K562 (cell line): Measurements from ENCODE around the gene MBOAT2. TPM values are rescaled to one million over a fixed set of nuclear protein-coding genes. Genes with fewer than 3 reads are reported as not detected.

ENCODE experiments used
- ATF1 ChIP-seq, 2 experiments: fragments of 450-650 bp in 1 of 2; IDR thresholded peaks; 2 replicates each; pipeline ENCODE4 v1.6.1; 2016; ENCODE audit warnings: missing compliant biosample characterization in 1 of 2, missing genetic modification characterization in 1 of 2
- BCL6 ChIP-seq: fragments of 250-450 bp; sonication (Bioruptor Pico); IDR thresholded peaks from 2 replicates; pipeline ENCODE4 v1.4.0; 2020
- BRD9 ChIP-seq: fragments of 450-650 bp; IDR thresholded peaks from 2 replicates; pipeline ENCODE4 v1.6.1; 2018; ENCODE audit warnings: low read depth; ENCODE audit not compliant: partially characterized antibody
- CEBPG ChIP-seq, 3 experiments: fragments of 200-800 bp in 1 of 3; sonication (Bioruptor generic) in 1 of 3; sonication (generic) in 1 of 3; formaldehyde crosslinking in 1 of 3; IDR thresholded peaks in 2 of 3; conservative IDR thresholded peaks in 1 of 3; 2 replicates each; pipeline versions ENCODE4 v1.6.1 to v1.8.0; 2016 to 2022; ENCODE audit warnings: missing compliant biosample characterization in 2 of 3, missing genetic modification characterization in 2 of 3, mild to moderate bottlenecking in 1 of 3, missing genetic modification reagents in 1 of 3
- ELK1 ChIP-seq: sonication (generic); formaldehyde crosslinking; IDR thresholded peaks from 2 replicates; pipeline ENCODE4 v1.8.1; 2022; ENCODE audit warnings: missing genetic modification reagents
- EP300 ChIP-seq: IDR thresholded peaks from 2 replicates; pipeline ENCODE4 v1.6.1; 2012; ENCODE audit warnings: low read length, improper control_type of control experiment
- FOXM1 ChIP-seq, 2 experiments: fragments of 450-650 bp in 1 of 2; sonication (generic) in 1 of 2; formaldehyde crosslinking in 1 of 2; IDR thresholded peaks; 2 replicates each; pipeline versions ENCODE4 v1.6.1 to v1.9.0; 2017 to 2022; ENCODE audit warnings: low read depth in 2 of 2, mild to moderate bottlenecking in 2 of 2, missing genetic modification reagents in 1 of 2, moderate library complexity in 1 of 2
- KAT8 ChIP-seq: fragments of 450-650 bp; IDR thresholded peaks from 2 replicates; pipeline ENCODE4 v1.6.1; 2016; ENCODE audit warnings: low read depth, mild to moderate bottlenecking
- MECOM ChIP-seq: fragments of 250-450 bp; sonication (Bioruptor Pico); IDR thresholded peaks from 2 replicates; pipeline ENCODE4 v1.8.0; 2022; ENCODE audit warnings: inconsistent platforms
- MLX ChIP-seq, 2 experiments: fragments of 450-650 bp in 1 of 2; sonication (generic) in 1 of 2; formaldehyde crosslinking; conservative IDR thresholded peaks; 2 replicates each; pipeline versions ENCODE4 v1.4.0 to v1.8.1; 2020 to 2022; ENCODE audit warnings: mild to moderate bottlenecking in 1 of 2, missing genetic modification reagents in 1 of 2
- MYNN ChIP-seq, 2 experiments: sonication (generic); formaldehyde crosslinking in 1 of 2; IDR thresholded peaks; 2 replicates each; pipeline versions ENCODE4 v1.5.0 to v1.6.1; 2016 to 2020; ENCODE audit warnings: antibody characterized with exemption in 1 of 2, missing genetic modification reagents in 1 of 2
- NFIX ChIP-seq: fragments of 250-450 bp; sonication (Bioruptor Pico); IDR thresholded peaks from 2 replicates; pipeline ENCODE4 v1.4.0; 2020; ENCODE audit warnings: low read depth, mild to moderate bottlenecking, moderate library complexity
- PHF21A ChIP-seq: fragments of 450-650 bp; IDR thresholded peaks from 2 replicates; pipeline ENCODE4 v1.6.1; 2017; ENCODE audit warnings: low read depth, borderline replicate concordance
- SPI1 ChIP-seq: IDR thresholded peaks from 2 replicates; pipeline ENCODE4 v1.6.1; 2011; ENCODE audit warnings: low read depth, low read length, control low read depth, borderline replicate concordance
- ZNF197 ChIP-seq: fragments of 200-800 bp; sonication (Bioruptor generic); IDR thresholded peaks from 2 replicates; pipeline ENCODE4 v1.6.1; 2016; ENCODE audit warnings: low read depth, missing genetic modification characterization, missing compliant biosample characterization
- ZNF507 ChIP-seq: conservative IDR thresholded peaks from 2 replicates; pipeline ENCODE4 v1.6.1; 2017; ENCODE audit warnings: missing genetic modification characterization, missing compliant biosample characterization
- polyA plus RNA-seq, 8 experiments: library from polyadenylated mRNA; depleted of rRNA in 4 of 8; stranded (reverse) in 5 of 8; unstranded in 3 of 8; fragments of >200 nt; fragmentation: Nextera tagmentation in 2 of 8; fragmentation: Illumina TruSeq in 1 of 8; extraction: Ambion mirVana in 2 of 8; extraction: Trizol in 1 of 8; gene quantifications; 2 replicates each; pipeline versions ENCODE4 v1.2.1 to v1.2.3, GENCODE V29; 2011 to 2014; ENCODE audit warnings: inconsistent platforms in 1 of 8, missing spikeins in 1 of 8
- total RNA-seq, 7 experiments: library from RNA; depleted of rRNA in 6 of 7; stranded (reverse); fragments of >200 nt in 6 of 7; fragmentation: Illumina TruSeq in 2 of 7; extraction: Trizol in 2 of 7; gene quantifications; 2 replicates each; pipeline versions ENCODE4 v1.2.1 to v1.2.3, GENCODE V29; 2011 to 2021; ENCODE audit warnings: low replicate concordance in 1 of 7
- TF ChIP-seq, protein P1 (sequence below): sonication (generic); formaldehyde crosslinking; IDR thresholded peaks from 2 replicates; pipeline ENCODE4 v1.8.0; 2022; ENCODE audit warnings: mild to moderate bottlenecking, missing genetic modification reagents
- TF ChIP-seq, protein P2 (sequence below): fragments of 250-450 bp; sonication (Bioruptor Pico); IDR thresholded peaks from 2 replicates; pipeline ENCODE4 v1.8.0; 2021; ENCODE audit warnings: moderate library complexity, mild to moderate bottlenecking, inconsistent platforms

MBOAT2 gene
- total and polyA plus RNA-seq, 9 of the 15 experiments (the other 6 are each of a cell fraction or from before 2014, with no cell fraction given): 8.4 to 122 (median 27.6) TPM

DNA sequence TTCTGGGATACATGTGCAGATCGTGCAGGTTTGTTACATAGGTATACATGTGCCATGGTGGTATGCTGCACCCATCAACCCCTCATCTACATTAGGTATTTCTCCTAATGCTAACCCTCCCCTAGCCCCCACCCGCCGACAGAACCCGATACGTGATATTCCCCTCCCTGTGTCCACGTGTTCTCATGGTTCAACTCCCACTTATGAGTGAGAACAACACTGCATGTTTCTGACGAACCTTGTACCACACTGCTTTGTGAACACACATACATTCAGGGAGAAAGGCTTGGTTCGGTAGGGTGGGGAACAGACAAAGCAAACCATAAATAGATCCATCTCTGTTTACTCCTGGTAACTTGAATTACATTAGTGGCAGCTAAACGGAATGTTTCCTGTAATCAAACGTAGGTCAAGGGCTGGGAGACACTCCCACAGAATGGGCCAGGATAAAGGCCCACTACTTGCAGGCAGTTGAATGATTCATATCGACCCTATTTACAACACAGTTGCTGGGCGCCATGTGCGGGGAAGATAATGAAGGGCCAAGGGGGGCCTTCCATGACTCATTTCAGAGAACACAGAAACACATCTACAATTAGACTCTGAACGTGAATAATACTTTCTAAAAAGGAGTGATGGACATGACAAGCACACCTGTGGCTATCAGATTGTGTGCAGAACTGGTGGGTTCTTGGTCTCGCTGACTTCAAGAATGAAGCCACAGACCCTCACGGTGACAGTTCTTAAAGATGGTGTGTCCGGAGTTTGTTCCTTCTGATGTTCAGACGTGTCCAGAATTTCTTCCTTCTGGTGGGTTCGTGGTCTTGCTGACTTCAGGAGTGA, 109.3 kb downstream of the MBOAT2 start (continued):
- TF ChIP-seq PHF21A (no peak), NFIX (CRISPR knock-in tag) (no peak), ATF1 (CRISPR knock-in tag; IDR thresholded peaks at IDR 0.05) (no peak), ATF1 (tag; IDR thresholded peaks at IDR 0.05) (peak; percentile 55), CEBPG (CRISPR knock-in tag; IDR thresholded peaks at IDR 0.05) (peak; percentile 13; the same call in 1 of the 2 replicates), CEBPG (tag; conservative IDR thresholded peaks at IDR 0.05 in 1 of 2, IDR thresholded peaks at IDR 0.05 in 1 of 2) (no peak), SPI1 (no peak), ELK1 (CRISPR knock-in tag) (no peak), FOXM1 (IDR thresholded peaks at IDR 0.05; ENCODE audit: low read depth) (peak; percentile 80), FOXM1 (CRISPR knock-in tag; IDR thresholded peaks at IDR 0.05; ENCODE audit: low read depth) (no peak), BCL6 (no peak), KAT8 (no peak), BRD9 (peak; percentile 59), ZNF197 (no peak), EP300 (peak; percentile 95), MYNN (IDR thresholded peaks at IDR 0.05) (peak; percentile 70; the same call in 1 of the 2 replicates), MYNN (CRISPR knock-in tag; IDR thresholded peaks at IDR 0.05) (no peak), MLX (CRISPR knock-in tag; conservative IDR thresholded peaks at IDR 0.05) (no peak), MECOM (CRISPR knock-in tag) (0 out of 2 replicates have a peak, but pooled peaks have one; percentile 37), ZNF507 (tag) (no peak)
- TF ChIP-seq, protein P1, sequence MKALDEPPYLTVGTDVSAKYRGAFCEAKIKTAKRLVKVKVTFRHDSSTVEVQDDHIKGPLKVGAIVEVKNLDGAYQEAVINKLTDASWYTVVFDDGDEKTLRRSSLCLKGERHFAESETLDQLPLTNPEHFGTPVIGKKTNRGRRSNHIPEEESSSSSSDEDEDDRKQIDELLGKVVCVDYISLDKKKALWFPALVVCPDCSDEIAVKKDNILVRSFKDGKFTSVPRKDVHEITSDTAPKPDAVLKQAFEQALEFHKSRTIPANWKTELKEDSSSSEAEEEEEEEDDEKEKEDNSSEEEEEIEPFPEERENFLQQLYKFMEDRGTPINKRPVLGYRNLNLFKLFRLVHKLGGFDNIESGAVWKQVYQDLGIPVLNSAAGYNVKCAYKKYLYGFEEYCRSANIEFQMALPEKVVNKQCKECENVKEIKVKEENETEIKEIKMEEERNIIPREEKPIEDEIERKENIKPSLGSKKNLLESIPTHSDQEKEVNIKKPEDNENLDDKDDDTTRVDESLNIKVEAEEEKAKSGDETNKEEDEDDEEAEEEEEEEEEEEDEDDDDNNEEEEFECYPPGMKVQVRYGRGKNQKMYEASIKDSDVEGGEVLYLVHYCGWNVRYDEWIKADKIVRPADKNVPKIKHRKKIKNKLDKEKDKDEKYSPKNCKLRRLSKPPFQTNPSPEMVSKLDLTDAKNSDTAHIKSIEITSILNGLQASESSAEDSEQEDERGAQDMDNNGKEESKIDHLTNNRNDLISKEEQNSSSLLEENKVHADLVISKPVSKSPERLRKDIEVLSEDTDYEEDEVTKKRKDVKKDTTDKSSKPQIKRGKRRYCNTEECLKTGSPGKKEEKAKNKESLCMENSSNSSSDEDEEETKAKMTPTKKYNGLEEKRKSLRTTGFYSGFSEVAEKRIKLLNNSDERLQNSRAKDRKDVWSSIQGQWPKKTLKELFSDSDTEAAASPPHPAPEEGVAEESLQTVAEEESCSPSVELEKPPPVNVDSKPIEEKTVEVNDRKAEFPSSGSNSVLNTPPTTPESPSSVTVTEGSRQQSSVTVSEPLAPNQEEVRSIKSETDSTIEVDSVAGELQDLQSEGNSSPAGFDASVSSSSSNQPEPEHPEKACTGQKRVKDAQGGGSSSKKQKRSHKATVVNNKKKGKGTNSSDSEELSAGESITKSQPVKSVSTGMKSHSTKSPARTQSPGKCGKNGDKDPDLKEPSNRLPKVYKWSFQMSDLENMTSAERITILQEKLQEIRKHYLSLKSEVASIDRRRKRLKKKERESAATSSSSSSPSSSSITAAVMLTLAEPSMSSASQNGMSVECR (CRISPR knock-in tag): peak; percentile 50; the same call in 1 of the 2 replicates
- TF ChIP-seq, protein P2, sequence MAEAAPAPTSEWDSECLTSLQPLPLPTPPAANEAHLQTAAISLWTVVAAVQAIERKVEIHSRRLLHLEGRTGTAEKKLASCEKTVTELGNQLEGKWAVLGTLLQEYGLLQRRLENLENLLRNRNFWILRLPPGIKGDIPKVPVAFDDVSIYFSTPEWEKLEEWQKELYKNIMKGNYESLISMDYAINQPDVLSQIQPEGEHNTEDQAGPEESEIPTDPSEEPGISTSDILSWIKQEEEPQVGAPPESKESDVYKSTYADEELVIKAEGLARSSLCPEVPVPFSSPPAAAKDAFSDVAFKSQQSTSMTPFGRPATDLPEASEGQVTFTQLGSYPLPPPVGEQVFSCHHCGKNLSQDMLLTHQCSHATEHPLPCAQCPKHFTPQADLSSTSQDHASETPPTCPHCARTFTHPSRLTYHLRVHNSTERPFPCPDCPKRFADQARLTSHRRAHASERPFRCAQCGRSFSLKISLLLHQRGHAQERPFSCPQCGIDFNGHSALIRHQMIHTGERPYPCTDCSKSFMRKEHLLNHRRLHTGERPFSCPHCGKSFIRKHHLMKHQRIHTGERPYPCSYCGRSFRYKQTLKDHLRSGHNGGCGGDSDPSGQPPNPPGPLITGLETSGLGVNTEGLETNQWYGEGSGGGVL (CRISPR knock-in tag): no peak
